GM15510 (cell line): ENCODE measurements around the gene UBE2D2.

Experiments used
- POLR2A ChIP-seq: IDR thresholded peaks from 3 replicates; pipeline ENCODE4 v1.6.1; 2011; ENCODE audit warnings: borderline replicate concordance; ENCODE audit not compliant: insufficient read length; ENCODE audit errors: extremely low read depth

The UBE2D2 gene

DNA sequence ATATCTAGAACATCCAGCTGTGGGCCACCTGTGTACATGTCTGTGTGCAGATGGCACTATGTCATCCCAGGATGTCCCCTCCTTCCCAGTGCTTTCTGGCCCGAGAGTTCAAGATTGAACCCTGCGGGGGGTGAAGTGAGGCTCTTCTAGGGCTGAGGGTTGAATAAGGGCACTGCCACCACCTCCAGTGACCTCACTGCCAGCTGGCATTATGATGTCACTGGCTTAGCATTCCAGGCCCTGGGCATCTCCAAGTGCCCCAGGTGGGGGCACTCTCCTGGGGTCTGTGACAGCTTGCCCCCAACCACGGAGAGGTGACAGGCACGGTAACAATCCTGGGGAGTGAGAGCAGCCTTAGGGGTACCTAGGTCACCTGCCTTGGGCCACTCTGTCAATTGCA is 114.1 kb downstream of the UBE2D2 start:
- TF ChIP-seq POLR2A, result no peak

DNA sequence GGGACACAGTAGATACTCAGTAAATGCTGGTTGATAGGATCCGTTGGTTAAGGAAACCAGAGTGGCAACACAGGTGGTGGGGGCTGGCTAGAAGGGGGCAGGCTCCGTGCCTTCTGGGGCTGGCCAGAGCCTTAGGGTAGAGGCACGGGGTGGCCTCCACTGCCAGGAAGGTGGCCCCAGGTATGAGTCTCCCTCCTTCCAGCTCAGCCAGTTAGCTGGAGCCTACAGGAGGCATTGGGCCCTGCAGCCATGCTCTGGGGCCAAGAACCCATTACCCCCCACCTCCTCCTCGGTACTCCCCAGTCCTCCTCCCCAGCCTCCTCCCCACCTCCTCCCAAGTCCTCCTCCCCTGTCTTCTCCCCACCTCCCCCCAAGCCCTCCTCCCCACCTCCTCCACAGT is 114.7 kb downstream of the UBE2D2 start:
- no peak for TF ChIP-seq POLR2A

DNA sequence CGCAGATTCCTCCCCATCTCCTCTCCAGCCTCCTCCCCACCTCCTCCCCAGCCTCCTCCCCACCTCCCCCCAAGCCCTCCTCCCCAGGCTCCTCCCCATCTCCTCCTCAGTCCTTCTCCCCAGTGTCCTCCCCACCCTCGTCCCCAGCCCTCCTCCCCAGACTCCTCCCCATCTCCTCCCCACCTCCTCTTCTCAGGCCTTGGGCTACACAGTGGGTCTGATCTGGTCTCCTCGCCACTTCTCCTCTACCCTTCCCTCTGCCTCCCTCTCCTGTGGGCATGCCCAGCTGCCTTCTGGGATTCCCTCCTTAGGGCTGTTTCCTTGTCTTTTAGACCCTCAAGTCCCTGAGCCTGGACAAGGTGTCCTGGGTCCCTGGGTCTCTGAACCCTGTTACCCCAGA is 115.3 kb downstream of the UBE2D2 start:
- TF ChIP-seq POLR2A, result no peak

DNA sequence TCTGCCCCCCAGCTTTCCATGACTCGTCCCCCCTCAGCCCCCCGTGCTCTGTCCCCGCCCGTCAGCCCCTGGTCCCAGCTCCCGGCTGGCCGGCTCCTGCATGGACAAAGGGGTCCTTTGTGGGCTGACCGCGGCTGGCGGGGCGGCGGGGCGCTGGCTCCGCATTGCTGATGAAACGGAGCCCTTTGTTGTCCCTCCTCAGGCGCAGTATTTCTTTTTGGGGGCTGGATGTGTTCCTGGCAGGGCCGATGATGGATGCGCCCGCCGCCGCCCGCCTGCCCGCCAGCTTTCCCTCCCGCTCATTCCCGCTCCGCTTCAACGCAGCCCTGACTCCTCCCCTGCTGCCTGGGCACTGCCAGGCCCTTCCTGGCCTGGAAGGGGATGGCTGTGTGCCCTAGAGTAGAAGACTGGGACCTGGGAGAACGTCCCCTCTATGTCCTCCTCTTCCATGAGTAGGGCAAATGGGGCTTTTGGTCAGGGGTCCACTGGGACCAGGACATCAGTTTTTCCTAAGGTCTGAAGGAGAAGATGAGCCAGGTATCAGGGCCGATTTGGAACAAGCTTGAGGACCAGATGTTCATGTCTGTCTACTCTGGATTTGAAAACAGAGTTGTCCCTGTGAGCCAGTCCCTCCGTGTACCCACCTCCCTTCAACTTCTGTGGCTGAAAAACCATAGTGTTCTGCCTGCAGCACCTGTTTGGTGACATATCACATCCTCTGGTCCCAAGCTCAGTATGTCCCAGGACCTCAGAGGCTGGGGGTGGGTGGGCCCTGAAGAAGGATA is 116.0 kb downstream of the UBE2D2 start:
- no peak for TF ChIP-seq POLR2A
